GM18951 (cell line): Measurements from ENCODE around the gene NPC2.

ENCODE experiments used
- POLR2A ChIP-seq: IDR thresholded peaks from 4 replicates; pipeline ENCODE4 v1.6.1; 2011; ENCODE audit warnings: mild to moderate bottlenecking; ENCODE audit not compliant: insufficient read length, insufficient read depth; ENCODE audit errors: extremely low read depth
- in situ Hi-C: fragments of 300-500 bp; cut with MboI; formaldehyde crosslinking; loops from one replicate; pipeline ENCODE4 v1.12.0; 2022; ENCODE audit warnings: low sequenced_read_pairs, mixed read lengths, inconsistent platforms; ENCODE audit not compliant: unreplicated experiment

The NPC2 gene

GRCh38 chr14:74503938-74504335, 10.8 kb upstream of the NPC2 start:
- no peak for TF ChIP-seq POLR2A
- in situ Hi-C loops, result no loop called here

GRCh38 chr14:74503291-74503937, 10.3 kb upstream of the NPC2 start:
- TF ChIP-seq POLR2A, result no peak
- in situ Hi-C loops, result no loop called here

- no peak for TF ChIP-seq POLR2A
- in situ Hi-C loops, result no loop called here
These were observed 9.3 kb upstream of the NPC2 start for GRCh38 chr14:74502236-74503019.

GRCh38 chr14:74501691-74502090, 8.6 kb upstream of the NPC2 start:
- TF ChIP-seq POLR2A, result no peak

GRCh38 chr14:74501135-74501614, 8.1 kb upstream of the NPC2 start:
- in situ Hi-C loops, result no loop called here
- no peak for TF ChIP-seq POLR2A

More at GRCh38 chr14:74501691-74502090, 8.6 kb upstream of the NPC2 start:
- in situ Hi-C loops, result no loop called here

GRCh38 chr14:74500417-74501134, 7.5 kb upstream of the NPC2 start:
- no peak for TF ChIP-seq POLR2A
- in situ Hi-C loops, result no loop called here

- TF ChIP-seq POLR2A, result no peak
- in situ Hi-C loops, result loop anchor here (10.0 kb wide), 1 partner anchor 141 kb away; no protein-coding TSS in a partner anchor
These were observed 2.3 kb upstream of the NPC2 start for GRCh38 chr14:74495356-74495755.

- in situ Hi-C loops, result loop anchor here (10.0 kb wide), 1 partner anchor 139 kb away; no protein-coding TSS in a partner anchor
- TF ChIP-seq POLR2A, result peak; percentile 83
These were observed 497 bp upstream of the NPC2 start, which contains the start of gene ISCA2 for GRCh38 chr14:74493343-74494261. Gene ISCA2 (plus strand): TSS chr14:74493765. CDS start chr14:74493775, 10 bp downstream.

- TF ChIP-seq POLR2A, result no peak
- in situ Hi-C loops, result loop anchor here (10.0 kb wide), 1 partner anchor 137 kb away; no protein-coding TSS in a partner anchor
These were observed 939 bp downstream of the NPC2 start for GRCh38 chr14:74491956-74492775.

- no peak for TF ChIP-seq POLR2A
- in situ Hi-C loops, result loop anchor here (10.0 kb wide), 1 partner anchor 136 kb away; no protein-coding TSS in a partner anchor
These were observed 2.6 kb downstream of the NPC2 start for GRCh38 chr14:74490486-74490885.

GRCh38 chr14:74488786-74489397, 4.2 kb downstream of the NPC2 start:
- in situ Hi-C loops, result no loop called here
- no peak for TF ChIP-seq POLR2A

GRCh38 chr14:74486164-74486563, 6.9 kb downstream of the NPC2 start:
- in situ Hi-C loops, result no loop called here
- TF ChIP-seq POLR2A, result no peak
